Right lobe of liver (tissue), 6 donors: ENCODE data around the gene SPP2. TPM values are rescaled to one million over a fixed set of nuclear protein-coding genes. Genes with fewer than 3 reads are reported as not detected.
A peak's percentile ranks its signal among the peaks of the same experiment; 100 is the strongest.

ENCODE experiments used
- ATAC-seq, 4 donors: fragments of 200-7000 bp; cut with Tn5 transposase; one replicate each; pipeline ENCODE4 v1.9.1; 2020; ENCODE audit warnings: mild to moderate bottlenecking in 4 of 4, moderate library complexity in 4 of 4
- DNase-seq, 3 donors: peaks; one replicate each; pipeline ENCODE4 v3.0.0-alpha.2; 2020
- H3K27ac ChIP-seq, 3 donors: fragments of 200-600 bp; one replicate each; pipeline ENCODE4 v1.8.0; 2022
- H3K27me3 ChIP-seq, 2 donors: fragments of 200-600 bp; one replicate each; pipeline ENCODE4 v1.8.0; 2022
- H3K36me3 ChIP-seq, 4 donors: fragments of 200-600 bp; sonication (generic) in 1 of 4; one replicate each; pipeline versions ENCODE4 v1.5.1 to v1.8.0; 2017 to 2022; ENCODE audit warnings: control low read depth in 1 of 4
- H3K4me1 ChIP-seq, 4 donors: fragments of 200-600 bp; sonication (generic) in 1 of 4; one replicate each; pipeline versions ENCODE4 v1.5.1 to v1.8.0; 2017 to 2022; ENCODE audit warnings: control low read depth in 1 of 4
- H3K4me3 ChIP-seq, 3 donors: fragments of 200-600 bp; one replicate each; pipeline ENCODE4 v1.8.0; 2022
- H3K9me3 ChIP-seq, 4 donors: fragments of 200-600 bp; sonication (generic) in 1 of 4; one replicate each; pipeline versions ENCODE4 v1.5.1 to v1.8.0; 2017 to 2022; ENCODE audit warnings: control low read depth in 1 of 4
- POLR2A ChIP-seq: fragments of 450-650 bp; IDR thresholded peaks from one replicate; pipeline ENCODE4 v1.6.1; 2017; ENCODE audit warnings: antibody characterized with exemption, mild to moderate bottlenecking
- WGBS: methylation state at CpG from one replicate; pipeline ENCODE4 v1.1.6; 2018; ENCODE audit warnings: low coverage, low lambda C conversion rate; ENCODE audit not compliant: insufficient coverage; ENCODE audit errors: missing lambda C conversion rate; 5-methylcytosine and 5-hydroxymethylcytosine counted together
- intact Hi-C, 2 donors: fragments of 100-400 bp; cut with DNase I; formaldehyde crosslinking; loops; one replicate each; pipeline versions ENCODE4 v1.11.2 to v1.14.1; 2022
- total RNA-seq, 6 experiments: library from RNA; depleted of rRNA in 2 of 6; stranded (reverse); fragments of >200 nt in 2 of 6; fragmentation: NEBNext Ultra II Directional in 3 of 6; extraction: Animal tissue kit (Norgen Biotek cat#: 25700) in 3 of 6; gene quantifications; one replicate each; pipeline versions ENCODE4 v1.1.0 to v1.2.4, GENCODE V29; 2016 to 2023
- TF ChIP-seq, protein P1 (sequence below), 4 donors: fragments of 200-600 bp in 3 of 4; fragments of 450-650 bp in 1 of 4; IDR thresholded peaks; one replicate each; pipeline versions ENCODE4 v1.5.1 to v1.8.0; 2016 to 2022; ENCODE audit warnings: antibody characterized with exemption in 4 of 4, mild to moderate bottlenecking in 2 of 4
- donor health status: DM: no; HTN: yes; CAD: no.
- donor health status: DM: no; HTN: no; CAD: no.
- donor health status: DM: no; HTN: no; CAD: no.
- donor health status: DM: no; HTN: yes; CAD: no.
- donor health status: DM: no; HTN: yes; CAD: no.

SPP2 gene
- total RNA-seq, 6 experiments from 2014 or later, result 31.9 to 177 (median 70.2) TPM

DNA sequence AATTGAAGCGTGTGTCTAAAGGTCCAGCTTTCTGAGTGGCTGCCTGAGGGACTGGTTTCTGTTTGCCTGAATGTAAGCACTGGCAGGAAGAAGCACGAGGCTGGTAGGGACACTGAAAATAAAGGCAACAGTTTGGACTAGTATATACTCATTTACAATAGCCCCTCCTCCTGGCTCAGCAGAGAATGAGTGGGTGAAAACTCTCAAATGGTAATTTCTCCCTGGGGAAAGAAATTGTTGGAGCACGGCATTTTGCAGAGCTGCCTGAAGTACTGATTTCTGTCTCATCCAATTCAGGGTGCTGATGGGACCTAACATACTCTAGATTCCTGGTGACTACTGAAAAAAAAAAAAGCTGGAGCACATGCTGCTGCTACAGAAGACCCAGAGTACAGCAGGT lies 17.3 kb upstream of the SPP2 start:
- H3K27ac ChIP-seq, result no peak overlapping the region
- no peaks in the 10 kb centered on the region for H3K36me3 ChIP-seq
- no peaks in the 10 kb centered on the region for H3K27me3 ChIP-seq
- no peak overlapping the region for H3K4me3 ChIP-seq
- H3K9me3 ChIP-seq, result no peaks in the 10 kb centered on the region
- whole genome bisulfite sequencing, result 90% methylated on average over 1 of the region's 3 CpGs
- H3K4me1 ChIP-seq, result no peaks in the 10 kb centered on the region
- ATAC-seq, result no peak
- TF ChIP-seq, protein P1, sequence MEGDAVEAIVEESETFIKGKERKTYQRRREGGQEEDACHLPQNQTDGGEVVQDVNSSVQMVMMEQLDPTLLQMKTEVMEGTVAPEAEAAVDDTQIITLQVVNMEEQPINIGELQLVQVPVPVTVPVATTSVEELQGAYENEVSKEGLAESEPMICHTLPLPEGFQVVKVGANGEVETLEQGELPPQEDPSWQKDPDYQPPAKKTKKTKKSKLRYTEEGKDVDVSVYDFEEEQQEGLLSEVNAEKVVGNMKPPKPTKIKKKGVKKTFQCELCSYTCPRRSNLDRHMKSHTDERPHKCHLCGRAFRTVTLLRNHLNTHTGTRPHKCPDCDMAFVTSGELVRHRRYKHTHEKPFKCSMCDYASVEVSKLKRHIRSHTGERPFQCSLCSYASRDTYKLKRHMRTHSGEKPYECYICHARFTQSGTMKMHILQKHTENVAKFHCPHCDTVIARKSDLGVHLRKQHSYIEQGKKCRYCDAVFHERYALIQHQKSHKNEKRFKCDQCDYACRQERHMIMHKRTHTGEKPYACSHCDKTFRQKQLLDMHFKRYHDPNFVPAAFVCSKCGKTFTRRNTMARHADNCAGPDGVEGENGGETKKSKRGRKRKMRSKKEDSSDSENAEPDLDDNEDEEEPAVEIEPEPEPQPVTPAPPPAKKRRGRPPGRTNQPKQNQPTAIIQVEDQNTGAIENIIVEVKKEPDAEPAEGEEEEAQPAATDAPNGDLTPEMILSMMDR (IDR thresholded peaks at IDR 0.05), result no peak
- no peak for TF ChIP-seq POLR2A
- no peak for DNase-seq
- intact Hi-C loops, result no loop called here

DNA sequence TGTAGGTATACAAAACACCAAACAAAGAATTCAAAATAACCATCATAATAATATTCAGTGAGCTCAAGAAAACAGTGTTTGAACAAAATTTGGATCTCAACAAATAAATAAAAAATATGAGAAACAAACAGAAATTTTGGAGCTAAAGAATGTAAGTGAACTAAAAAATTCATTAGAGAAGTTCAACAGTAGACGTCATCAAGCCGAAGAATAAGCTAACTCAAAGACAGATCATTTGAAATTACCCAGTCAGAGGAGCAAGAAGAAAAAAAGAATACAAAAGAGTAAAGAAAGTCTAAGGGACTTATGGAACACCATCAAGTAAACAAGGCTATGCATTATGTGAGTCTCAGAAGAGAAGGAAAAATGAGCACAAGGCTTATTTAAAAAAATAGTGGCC lies 16.6 kb upstream of the SPP2 start:
- no peak overlapping the region for H3K27ac ChIP-seq
- no peaks in the 10 kb centered on the region for H3K36me3 ChIP-seq
- H3K9me3 ChIP-seq, result no peaks in the 10 kb centered on the region
- no peaks in the 10 kb centered on the region for H3K4me1 ChIP-seq
- no peaks in the 10 kb centered on the region for H3K27me3 ChIP-seq
- intact Hi-C loops, result no loop called here
- DNase-seq, result no peak
- TF ChIP-seq, protein P1 (IDR thresholded peaks at IDR 0.05), result no peak
- TF ChIP-seq POLR2A, result no peak
- 91% methylated on average over 2 of the region's 2 CpGs for WGBS
- ATAC-seq, result no peak
- H3K4me3 ChIP-seq, result no peak overlapping the region

DNA sequence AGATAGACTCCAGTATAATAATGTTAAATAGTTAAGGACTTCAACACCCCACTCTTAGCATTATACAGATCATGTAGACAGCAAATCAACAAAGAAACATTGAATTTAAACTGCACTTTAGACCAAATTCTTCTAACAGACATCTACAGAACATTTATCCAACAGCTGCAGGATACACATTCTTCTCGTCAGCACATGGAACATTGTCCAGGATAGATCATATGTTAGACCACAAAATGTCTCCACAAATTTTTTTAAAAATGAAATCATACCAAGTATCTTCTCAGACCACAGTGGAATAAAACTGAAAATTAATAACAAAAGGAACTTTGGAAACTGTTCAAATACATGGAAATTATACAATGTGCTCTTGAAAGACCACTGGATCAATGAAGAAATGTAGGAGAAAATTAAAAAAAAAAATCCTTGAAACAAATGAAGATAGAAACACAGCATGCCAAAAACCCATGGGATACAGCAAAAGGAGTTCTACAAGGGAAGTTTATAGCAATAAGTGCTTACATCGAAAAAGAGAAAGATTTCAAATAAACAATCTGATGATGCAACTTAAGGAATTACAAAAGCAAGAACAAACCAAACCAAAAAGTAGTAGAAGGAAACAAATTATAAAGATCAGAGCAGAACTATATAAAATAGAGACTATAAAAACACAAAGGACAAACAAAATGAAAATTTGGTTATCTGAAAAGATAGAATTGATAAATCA lies 12.3 kb upstream of the SPP2 start:
- Histone ChIP-seq H3K27ac (no peak overlapping the region), H3K27me3 (no peaks in the 10 kb centered on the region), H3K4me3 (no peak overlapping the region), H3K9me3 (no peaks in the 10 kb centered on the region), H3K4me1 (no peaks in the 10 kb centered on the region), H3K36me3 (no peaks in the 10 kb centered on the region)
- intact Hi-C loops, result no loop called here
- 59% methylated on average over 2 of the region's 2 CpGs for WGBS
- no peak for ATAC-seq
- DNase-seq, result no peak
- TF ChIP-seq POLR2A, result no peak
- TF ChIP-seq, protein P1 (IDR thresholded peaks at IDR 0.05), result no peak

DNA sequence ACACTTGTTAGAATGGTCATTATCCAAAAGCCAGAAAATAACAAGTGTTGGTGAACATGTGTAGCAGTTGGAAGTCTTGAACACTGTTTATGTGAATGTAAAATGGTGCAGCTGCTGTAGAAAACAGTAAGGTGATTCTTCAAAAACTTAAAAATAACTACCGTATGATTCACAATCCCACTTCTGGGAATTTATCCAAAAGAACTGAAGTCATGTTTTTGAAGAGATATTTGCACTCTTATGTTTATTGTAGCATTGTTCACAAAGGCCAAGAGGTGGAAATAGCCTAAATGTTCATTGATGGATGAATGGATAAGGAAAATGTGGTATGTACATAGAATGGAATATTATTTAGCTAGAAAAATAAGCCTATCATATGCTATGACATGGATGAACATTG lies 6.3 kb upstream of the SPP2 start:
- H3K27ac ChIP-seq, result no peak overlapping the region
- H3K36me3 ChIP-seq, result no peaks in the 10 kb centered on the region
- ATAC-seq (peak in 1 of 4 donors; percentile 20), DNase-seq (no peak)
- 24% methylated on average over 1 of the region's 1 CpG for WGBS
- no peaks in the 10 kb centered on the region for H3K4me1 ChIP-seq
- H3K4me3 ChIP-seq, result no peak overlapping the region
- no peak for TF ChIP-seq POLR2A
- TF ChIP-seq, protein P1 (IDR thresholded peaks at IDR 0.05), result no peak
- no peaks in the 10 kb centered on the region for H3K27me3 ChIP-seq
- no peaks in the 10 kb centered on the region for H3K9me3 ChIP-seq
- intact Hi-C loops, result no loop called here
